Posterior vena cava (tissue), 2 donors: ENCODE results near the gene CDK6. TPM values are rescaled to one million over a fixed set of nuclear protein-coding genes. Genes with fewer than 3 reads are reported as not detected.
"Not testable (repeated sequence)": the region's sequence is repeated elsewhere in the genome, so short reads cannot be mapped to it uniquely, and the experiment has no call there.

Source experiments
- DNase-seq: peaks from one replicate; pipeline ENCODE4 v3.0.0-alpha.2; 2020; ENCODE audit warnings: low spot score
- intact Hi-C, 2 donors: fragments of 100-400 bp; cut with DNase I; formaldehyde crosslinking; loops; one replicate each; pipeline versions ENCODE4 v1.14.1 to v1.14.2; 2022 to 2023
- long read RNA-seq, 2 donors: library from polyadenylated mRNA; unstranded; transcript quantifications; one replicate each; pipeline ENCODE4 v2.0.0, GENCODE V29; 2020 to 2021
- total RNA-seq, 2 donors: library from RNA; stranded (reverse); fragmentation: NEBNext Ultra II Directional; extraction: Animal tissue kit (Norgen Biotek cat#: 25700); gene quantifications; one replicate each; pipeline ENCODE4 v1.2.1, GENCODE V29; 2021
- donor health status: DM: yes; HTN: yes; CAD: no.
- donor health status: DM: yes; HTN: yes; CAD: no.

CDK6 gene
- total RNA-seq: 10 to 100 TPM; 19.1 to 24.9 TPM
- long read RNA-seq, donor 1, partial matches to known transcripts: 2 of 6 reads
- long read RNA-seq, donor 1, other reads (novel, unspliced or antisense): 4 of 6 reads
- long read RNA-seq, donor 2, partial matches to known transcripts: 11 of 20 reads
- long read RNA-seq, donor 2, other reads (novel, unspliced or antisense): 7 of 20 reads

DNA sequence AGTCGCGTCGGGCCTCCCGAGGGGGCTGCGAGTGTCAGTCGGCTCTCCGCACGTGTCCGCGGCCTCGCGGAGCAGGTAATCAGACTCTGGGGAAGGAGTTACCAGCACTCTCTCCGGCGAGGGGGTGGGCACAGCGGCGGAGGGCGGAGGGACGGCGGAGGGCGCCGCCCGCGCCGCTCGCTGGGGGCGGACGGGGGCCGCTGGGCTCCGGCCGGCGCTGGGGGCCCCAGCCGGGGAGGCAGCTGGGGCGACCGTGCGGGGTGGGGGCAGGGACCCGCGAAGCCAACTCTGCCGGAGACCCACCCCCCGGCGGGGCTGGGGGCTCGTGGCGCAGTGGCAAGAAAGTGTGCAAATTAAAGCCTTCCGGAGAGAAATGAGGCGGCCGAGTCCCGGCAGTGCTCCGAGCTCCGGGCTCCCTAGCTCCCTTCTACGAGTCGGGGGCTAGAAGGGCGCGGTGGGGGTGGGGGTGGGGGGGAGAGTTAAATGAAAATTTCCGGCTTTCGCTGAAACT lies at the start of gene CDK6:
CDK6 (minus strand) TSS at position 85 of the 511 bp plus-strand sequence. CDS start 3,250 bp downstream, outside the sequence.
- intact Hi-C loops: loop anchor here (10.0 kb wide), 3 partner anchors 142 to 212 kb away; no protein-coding TSS in a partner anchor
- peak; percentile 83 for DNase-seq

DNA sequence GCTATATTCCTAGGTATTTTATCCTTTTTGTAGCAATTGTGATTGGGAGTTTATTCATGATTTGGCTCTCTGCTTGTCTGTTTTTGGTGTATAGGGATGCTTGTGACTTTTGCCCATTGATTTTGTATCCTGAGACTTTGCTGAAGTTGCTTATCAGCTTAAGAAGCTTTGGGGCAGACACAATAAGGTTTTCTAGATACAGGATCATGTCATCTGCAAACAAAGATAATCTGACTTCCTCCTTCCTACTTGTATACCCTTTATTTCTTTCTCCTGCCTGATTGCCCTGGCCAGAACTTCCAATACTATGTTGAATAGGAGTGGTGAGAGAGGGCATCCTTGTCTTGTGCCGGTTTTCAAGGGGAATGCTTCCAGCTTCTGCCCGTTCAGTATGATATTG lies 49.7 kb upstream of the CDK6 start:
- DNase-seq, intact Hi-C loops: not testable (repeated sequence)

DNA sequence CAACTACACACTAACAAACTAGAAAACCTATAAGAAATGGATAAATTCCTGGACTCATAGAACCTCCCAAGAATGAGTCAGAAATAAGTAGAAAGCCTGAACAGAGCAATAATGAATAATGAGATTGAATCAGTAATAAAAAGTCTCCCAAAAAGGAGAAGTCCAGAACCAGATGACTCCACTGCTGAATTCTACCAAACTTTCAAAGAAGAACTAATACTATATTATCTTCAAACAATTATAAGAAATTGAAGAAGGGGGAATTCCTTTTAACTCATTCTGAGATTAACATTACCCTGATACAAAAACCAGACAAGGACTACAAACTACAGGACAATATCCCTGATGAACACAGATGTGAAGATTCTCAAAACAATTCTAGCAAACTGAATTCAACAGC lies 47.8 kb upstream of the CDK6 start:
- intact Hi-C loops: no loop called here
- no peak for DNase-seq

DNA sequence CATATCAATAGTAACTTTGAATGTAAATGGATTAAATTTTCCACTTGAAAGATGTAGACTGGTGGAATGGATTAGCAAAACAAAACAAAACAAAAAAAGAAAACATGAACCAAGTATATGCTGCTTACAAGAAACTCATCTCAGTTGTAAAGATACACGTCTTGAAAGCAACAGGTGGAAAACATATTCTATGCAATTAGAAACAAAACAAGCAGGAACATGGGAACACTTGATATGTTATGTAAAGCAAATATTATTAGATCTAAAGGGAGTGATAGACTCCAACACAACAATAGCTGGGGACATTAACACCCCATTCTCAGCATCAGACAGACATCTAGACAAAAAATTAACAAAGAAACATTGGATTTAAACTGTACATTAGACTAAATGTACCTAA lies 46.4 kb upstream of the CDK6 start:
- intact Hi-C loops: no loop called here

DNA sequence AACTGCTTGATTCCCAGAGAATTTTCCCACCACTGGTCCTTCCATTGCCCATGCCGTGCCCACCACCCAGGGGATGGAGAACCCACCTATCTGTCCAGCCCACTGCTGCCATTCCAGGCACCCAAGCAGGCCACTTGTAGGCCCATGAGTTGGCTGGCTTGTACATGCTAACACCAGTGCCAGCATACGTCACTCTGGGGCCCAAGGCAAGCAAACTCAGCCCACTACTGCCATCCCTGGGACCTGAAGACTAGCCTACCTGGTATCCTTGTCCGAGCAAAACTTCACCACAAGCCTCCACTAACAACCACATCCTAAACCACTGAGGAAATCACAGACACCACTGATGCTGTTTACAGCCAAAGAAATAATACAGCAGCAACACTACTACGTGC lies 44.7 kb upstream of the CDK6 start:
- DNase-seq: no peak
- intact Hi-C loops: no loop called here

More for the DNA sequence above, 46.4 kb upstream of the CDK6 start:
- DNase-seq: no peak

DNA sequence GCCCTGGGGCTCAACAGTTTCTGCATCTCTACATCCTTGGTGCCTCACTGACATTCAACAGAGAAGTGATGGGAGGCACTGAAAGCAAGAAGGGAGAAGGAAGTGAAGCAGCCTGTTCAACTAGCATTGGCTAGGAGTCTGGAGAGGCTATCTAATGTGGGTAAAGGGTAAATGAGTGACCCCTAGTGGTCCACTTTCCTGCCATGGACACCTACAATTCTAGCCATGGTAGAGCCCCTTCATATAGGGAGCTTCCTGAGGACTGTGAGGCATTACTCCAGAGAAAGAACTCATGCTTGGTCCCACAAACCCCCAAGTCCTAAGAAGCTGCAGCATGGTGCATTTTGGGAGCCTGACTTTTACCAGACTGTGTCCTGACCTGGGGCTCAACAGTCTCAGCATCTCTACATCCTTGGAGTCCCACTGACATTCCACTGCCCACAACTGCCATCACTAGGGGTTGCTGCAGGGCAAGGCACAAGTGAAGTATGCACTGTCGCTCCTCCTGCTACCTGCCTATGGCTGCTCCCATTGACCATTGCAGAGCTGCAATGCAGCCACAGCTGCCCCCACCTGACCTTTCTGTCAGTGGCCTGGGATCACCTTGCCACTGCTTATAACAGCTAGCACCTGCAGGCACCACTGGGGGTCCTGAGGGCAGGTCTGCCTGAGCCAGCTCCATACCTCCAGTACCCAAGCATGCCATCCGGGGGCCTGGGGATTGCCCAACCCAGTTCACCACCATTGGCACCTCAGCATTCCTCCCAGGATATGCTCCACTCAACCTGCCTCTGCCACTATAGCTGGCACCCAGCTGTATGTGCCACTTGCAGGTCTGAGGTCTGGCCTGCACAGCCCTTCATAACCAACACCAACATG lies 44.1 kb upstream of the CDK6 start:
- DNase-seq: no peak
- intact Hi-C loops: no loop called here

DNA sequence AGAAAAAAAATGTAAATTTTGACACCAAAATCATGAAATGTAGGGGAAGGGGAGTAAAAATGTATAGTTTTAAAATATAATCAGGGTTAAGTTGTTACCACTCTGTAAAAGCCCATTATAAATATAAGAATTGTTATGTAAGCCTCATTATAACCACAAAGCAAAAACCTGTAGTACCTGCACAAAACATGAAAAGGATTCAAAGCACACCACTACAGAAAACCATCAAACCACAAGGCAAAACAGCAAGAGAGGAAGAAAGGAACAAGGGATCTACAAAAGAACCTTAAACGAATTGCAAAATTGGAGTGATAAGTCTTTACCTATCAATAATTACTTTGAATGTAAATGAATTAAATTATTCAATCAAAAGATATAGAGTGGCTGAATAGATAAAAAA lies 41.0 kb upstream of the CDK6 start:
- no peak for DNase-seq

DNA sequence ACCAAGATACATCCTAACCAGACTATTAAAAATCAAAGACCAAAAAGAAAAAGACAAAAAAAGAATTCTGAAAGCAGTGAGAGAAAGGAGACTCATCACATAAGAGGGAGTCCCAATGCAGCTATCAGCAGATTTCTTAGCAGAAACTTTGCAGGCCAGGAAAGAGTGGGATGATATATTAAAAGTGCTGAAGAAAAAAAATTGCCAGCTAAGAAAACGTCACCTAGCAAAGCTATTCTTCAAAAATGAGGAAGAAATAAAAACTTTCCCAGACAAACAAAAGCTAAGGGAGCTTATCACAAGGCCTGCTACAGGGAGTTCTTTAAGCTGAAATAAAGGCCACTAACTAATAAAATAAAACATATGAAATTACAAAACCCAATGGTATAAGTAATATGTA lies 40.5 kb upstream of the CDK6 start:
- intact Hi-C loops: no loop called here
- DNase-seq: no peak

More for the DNA sequence above, 41.0 kb upstream of the CDK6 start:
- intact Hi-C loops: no loop called here

DNA sequence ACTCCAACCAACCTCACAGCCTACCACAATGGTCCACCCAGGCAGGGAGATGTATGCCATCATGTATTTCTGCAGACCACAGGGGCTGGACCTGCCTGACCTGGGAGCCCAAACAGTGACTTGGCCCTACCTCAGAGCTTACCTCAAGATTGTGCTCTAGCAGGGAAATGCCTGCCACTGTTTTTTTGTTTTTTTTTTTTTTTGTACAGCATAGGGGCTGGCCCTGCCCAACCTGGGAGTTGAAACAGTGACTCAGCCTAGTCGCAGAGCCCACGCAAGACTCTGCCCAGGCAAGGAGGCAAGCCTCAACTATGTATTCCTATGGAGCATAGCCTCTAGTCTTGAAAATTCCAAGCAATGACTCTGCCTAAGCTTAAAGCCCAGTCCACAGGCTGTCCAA lies 39.3 kb upstream of the CDK6 start:
- DNase-seq: no peak
- intact Hi-C loops: no loop called here

DNA sequence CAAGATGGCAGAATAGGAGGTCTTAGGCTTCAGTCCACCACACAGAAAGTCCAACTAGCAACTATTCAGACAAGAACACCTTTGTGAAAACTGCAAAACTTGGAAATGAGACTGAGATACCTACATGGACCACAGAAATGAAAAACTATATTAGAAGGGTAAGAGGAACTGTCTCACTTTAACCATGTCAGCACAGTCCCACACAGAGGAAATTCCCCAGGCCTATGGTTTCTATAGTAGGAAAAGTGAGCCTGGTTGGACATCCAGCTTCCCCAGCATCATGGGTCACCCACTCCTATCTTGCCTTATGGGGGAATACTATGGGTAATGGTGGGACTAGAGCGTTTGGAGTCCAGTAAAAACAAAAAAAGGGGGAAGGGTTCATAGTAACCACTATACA lies 38.8 kb upstream of the CDK6 start:
- intact Hi-C loops: no loop called here
- no peak for DNase-seq

DNA sequence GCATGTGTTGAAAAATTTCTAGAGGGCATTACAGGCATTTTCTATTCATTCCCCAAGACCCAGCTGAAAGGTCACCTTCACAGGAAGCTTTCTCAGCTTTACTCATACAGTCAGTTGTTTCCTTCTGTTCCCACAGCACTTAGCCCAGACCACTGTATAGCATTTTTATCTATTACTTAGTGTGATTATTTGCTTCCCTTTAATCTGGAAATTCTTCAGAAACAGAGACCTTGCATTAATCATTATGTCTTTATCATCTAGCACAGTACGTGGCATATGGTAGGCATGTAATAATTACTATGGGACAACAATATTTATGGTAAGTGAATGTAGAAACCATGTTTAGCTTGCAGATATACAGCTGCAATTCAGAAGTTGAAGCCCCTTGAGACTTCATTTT lies 38.2 kb upstream of the CDK6 start:
- intact Hi-C loops: no loop called here
- no peak for DNase-seq

DNA sequence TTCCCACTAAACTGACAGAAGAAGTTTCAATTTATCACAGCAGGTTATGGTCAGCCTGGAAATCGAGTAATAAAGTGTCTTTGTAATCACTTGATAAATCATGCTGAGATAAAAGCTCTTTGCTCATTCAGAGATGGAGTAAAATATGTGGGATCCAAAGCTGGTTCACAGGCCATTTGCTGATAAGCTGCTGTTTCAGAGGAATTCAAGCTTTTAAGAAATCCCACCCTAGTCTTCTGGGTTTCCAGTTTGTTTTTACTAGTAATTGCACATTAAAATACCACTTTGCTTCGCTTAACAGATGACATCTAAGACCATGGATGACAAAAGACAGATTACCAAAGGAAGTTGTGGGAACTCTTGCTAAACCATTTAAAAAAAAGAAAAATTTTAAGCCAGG lies 37.4 kb upstream of the CDK6 start:
- intact Hi-C loops: no loop called here

DNA sequence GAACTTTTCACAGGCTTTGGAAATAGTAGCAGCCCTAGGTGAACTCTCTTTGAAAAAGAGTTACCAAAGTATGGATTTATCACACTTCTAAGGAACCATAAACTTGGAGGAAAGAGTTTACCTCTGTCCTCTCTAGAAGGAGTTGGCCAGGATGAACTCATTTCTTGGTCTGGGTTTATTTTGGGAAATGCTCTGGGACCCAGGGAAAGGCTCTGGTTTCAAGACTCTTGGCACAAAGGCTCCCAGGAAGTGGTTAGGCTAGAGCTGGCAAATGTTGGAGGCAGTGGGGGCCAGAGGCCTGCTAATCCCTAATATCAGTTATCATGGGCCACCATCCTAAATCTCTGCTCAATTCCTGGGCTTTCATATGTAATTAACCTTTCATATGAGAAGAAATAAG lies 36.3 kb upstream of the CDK6 start:
- intact Hi-C loops: no loop called here
- no peak for DNase-seq

More for the DNA sequence above, 37.4 kb upstream of the CDK6 start:
- DNase-seq: no peak

DNA sequence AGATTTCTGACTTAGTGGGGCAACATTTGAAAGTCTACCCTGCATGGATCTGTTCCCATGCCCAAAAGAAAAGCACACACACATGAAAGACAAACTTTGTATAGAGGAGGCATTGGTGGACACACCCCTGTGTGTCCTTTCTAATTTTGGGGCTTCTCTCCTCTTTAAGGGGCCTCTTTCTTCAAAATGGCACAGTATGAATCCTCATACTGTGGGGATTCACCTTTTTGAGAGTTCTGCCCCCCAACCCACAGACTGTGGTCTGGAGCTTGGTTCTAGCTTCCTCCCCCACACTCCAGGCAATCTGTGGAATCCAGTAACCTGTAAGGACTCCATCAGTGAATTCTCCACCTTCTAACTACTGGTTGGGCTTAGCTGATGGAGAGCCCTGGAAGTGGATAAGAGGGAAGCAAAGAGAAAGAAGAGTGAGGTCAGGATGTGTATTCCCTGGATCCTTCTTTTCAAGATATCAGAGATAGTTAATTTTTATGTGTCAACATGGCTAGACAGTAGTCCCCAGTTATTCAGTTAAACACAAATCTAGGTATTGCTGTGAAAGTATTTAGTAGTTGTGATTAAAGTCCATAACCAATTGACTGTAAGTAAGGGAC lies 32.4 kb upstream of the CDK6 start:
- DNase-seq: no peak
- intact Hi-C loops: no loop called here

DNA sequence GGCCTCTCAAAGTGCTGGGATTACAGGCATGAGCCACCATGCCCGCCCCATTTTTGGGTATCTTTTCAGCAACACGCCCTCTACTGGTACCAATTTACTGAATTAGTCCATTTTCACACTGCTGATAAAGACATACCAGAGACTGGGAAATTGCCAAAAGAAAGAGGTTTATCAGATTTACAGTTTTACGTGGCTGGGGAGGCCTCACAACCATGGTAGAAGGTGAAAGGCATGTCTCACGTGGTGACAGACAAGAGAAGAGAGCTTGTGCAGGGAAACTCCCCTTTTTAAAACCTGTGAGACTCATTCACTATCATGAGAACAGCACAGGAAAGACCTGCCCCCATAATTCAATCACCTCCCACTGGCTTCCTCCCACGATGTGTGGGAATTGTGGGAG lies 27.8 kb upstream of the CDK6 start:
- intact Hi-C loops, DNase-seq: not testable (repeated sequence)

DNA sequence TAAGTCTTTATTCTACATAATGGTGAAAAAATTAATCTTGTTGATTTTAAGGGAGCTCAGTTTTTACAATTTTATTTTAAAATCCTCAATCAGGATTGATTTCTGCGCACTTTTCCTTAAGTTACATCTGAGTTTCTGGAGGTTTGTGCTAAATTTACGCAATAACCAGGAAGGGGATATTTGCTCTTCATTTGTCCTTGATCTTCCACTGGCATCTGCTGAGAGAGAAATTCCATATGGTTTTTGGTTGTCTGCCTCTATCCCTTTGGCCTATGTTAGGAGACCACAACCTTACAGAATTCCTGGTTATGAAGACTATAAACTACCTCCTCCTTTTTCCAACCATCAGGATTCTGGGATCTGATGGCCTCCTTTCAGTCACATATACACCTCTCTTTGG lies 20.1 kb upstream of the CDK6 start:
- intact Hi-C loops: no loop called here
- DNase-seq: no peak

DNA sequence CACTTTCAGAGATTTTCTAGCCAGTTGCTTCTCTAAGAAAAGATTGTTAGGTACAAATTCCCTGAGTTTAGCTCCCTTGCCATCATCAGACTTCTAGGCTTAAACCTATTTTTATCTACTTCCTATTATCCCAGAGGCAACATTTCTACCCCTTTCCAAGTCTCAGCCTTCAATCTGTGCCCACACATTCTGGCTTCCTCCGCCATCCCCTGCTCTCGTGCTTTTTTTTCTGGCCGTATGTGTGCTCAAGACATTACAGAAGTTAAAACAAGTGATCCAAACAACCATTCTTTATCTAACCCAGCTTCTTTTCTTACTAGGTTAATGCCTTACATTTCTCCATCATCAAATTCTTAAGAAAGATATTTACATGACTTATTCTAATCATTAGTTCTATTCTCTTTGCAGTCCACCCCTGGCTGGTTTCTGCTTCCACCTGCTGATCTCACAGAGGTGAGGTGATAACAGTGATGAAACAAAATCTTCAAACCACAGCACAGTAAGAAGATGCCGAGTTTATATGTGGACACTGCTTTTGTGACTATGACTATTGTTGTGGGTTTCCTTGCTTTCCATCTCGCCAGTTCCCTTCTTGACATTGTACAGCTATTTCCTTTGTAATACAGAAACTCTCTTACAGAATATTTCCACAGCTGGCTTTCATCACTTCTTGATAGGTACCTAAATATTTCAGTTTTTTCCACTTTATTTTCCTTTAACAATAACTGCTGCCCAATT lies 18.3 kb upstream of the CDK6 start:
- no peak for DNase-seq
- intact Hi-C loops: no loop called here

DNA sequence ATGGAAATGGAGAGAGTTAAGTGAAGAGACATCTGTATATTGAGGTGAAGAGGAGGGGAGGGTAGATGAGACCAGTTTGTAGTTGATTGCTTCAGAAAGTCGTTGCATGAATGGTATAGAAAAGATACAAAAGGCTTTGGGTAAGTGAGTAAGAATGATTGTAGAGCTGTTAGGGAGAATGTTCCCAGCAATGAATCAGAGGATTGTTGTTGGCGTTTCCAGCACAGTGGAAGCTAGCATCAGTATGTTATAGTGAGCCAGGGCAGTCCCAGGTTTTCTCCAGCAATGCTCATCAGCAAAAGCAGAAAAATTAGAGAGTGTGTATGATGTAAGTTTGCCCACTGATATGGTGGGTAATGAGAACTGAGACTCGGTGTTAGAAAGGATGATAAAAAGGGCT lies 15.4 kb upstream of the CDK6 start:
- intact Hi-C loops: no loop called here
- no peak for DNase-seq

DNA sequence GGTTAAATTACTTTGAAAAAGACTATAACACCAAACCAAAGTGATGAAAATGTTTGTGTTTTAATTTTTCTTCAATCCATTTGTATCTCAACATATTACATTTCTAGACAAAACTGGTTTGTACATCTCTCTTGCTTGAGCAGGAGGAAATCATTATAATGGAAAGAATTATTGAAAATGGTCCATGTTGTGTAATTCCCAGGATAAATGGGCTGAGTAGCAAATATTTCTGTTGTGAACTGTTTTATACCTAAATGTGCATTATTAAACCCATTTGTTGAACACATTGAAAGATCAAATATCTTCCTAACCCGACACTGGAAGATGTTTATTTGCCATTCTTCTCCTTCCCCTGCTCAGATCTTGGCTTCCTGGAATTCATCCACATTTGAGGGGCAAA lies 14.1 kb upstream of the CDK6 start:
- intact Hi-C loops: no loop called here

DNA sequence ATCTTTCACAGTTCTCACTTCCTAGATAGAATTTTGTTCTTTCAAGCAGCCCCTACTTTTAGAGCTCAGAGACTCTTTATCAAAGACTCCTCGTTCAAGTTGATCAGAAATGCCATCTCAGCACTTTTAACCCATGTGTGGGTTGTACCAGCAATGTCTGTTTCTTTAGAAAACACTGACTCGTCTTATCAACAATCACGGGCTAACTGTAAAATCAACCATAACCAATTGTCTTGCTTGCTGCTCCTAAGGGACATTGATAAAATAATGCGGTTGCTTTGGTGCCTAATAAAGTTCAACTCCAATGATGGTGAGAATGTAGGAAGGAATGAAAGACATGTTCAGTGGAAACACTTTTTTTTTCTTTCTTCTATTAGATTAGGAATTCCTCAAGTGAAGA lies 12.9 kb upstream of the CDK6 start:
- intact Hi-C loops: no loop called here
- no peak for DNase-seq

More for the DNA sequence above, 14.1 kb upstream of the CDK6 start:
- DNase-seq: no peak
